SK-N-SH treated with all-trans-retinoic acid at 6 μM for 48 hours (cell line): ENCODE results near the gene CHMP4A.

Experiments
- CSDC2 ChIP-seq: fragments of 250-450 bp; sonication (Bioruptor Pico); IDR thresholded peaks from 2 replicates; pipeline ENCODE4 v1.5.0; 2020; ENCODE audit warnings: mild to moderate bottlenecking, moderate library complexity
- RARB ChIP-seq: fragments of 250-450 bp; sonication (Bioruptor Pico); IDR thresholded peaks from 2 replicates; pipeline ENCODE4 v1.8.0; 2021; ENCODE audit warnings: mild to moderate bottlenecking, moderate library complexity
- TSHZ2 ChIP-seq: fragments of 250-450 bp; sonication (Bioruptor Pico); IDR thresholded peaks from 2 replicates; pipeline ENCODE4 v1.5.0; 2020; ENCODE audit warnings: mild to moderate bottlenecking, moderate library complexity
- ZFP3 ChIP-seq: fragments of 250-450 bp; sonication (Bioruptor Pico); IDR thresholded peaks from 2 replicates; pipeline ENCODE4 v1.5.0; 2020; ENCODE audit warnings: mild to moderate bottlenecking, moderate library complexity
- ZFP30 ChIP-seq: fragments of 450-650 bp; formaldehyde crosslinking; IDR thresholded peaks from 2 replicates; pipeline ENCODE4 v1.5.0; 2022; ENCODE audit warnings: mild to moderate bottlenecking, moderate library complexity
- TF ChIP-seq, protein P1 (sequence below): fragments of 250-450 bp; sonication (Bioruptor Pico); IDR thresholded peaks from 2 replicates; pipeline ENCODE4 v1.8.0; 2020; ENCODE audit warnings: mild to moderate bottlenecking, moderate library complexity, borderline replicate concordance

DNA sequence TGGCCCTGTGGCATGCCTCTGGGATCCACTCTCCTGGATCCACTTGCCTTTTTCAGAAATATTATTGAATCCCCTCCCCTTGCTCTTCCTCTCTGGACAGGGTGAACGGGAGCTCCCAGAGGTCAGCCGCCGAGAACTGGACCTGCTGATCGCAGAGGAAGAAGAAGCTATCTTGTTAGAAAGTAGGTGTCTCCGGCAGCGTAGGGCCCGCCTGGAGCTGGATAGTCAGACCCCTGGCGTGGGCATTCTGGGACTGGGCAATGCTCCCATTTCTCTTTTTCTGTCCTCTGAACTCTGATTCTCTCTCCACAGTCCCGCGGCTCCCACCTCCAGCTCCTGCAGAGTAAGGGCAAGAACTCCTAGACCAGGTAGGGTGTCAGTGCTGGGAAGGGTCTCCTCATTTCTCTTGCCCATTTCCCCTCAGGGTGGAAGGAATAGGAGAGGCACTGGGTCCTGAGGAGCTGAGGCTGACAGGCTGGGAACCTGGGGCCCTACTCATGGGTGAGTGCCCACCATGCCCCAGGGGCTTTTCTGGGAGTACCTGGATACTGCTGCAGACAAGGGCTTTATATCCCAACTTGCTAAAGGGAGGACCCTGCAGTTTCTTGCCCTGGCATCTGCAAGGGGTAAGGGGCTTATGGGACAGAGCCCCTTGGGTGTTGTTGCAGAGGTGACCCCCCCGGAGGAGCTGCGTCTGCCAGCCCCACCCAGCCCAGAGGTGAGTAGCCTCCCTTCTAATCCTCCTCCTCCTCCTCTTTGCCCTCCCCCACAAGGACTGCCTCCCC lies 36.1 kb downstream of the CHMP4A start:
- TF ChIP-seq RARB (CRISPR knock-in tag) (no peak), CSDC2 (CRISPR knock-in tag) (no peak), ZFP30 (CRISPR knock-in tag) (no peak), TSHZ2 (CRISPR knock-in tag) (no peak), ZFP3 (CRISPR knock-in tag) (no peak)
- TF ChIP-seq, protein P1, sequence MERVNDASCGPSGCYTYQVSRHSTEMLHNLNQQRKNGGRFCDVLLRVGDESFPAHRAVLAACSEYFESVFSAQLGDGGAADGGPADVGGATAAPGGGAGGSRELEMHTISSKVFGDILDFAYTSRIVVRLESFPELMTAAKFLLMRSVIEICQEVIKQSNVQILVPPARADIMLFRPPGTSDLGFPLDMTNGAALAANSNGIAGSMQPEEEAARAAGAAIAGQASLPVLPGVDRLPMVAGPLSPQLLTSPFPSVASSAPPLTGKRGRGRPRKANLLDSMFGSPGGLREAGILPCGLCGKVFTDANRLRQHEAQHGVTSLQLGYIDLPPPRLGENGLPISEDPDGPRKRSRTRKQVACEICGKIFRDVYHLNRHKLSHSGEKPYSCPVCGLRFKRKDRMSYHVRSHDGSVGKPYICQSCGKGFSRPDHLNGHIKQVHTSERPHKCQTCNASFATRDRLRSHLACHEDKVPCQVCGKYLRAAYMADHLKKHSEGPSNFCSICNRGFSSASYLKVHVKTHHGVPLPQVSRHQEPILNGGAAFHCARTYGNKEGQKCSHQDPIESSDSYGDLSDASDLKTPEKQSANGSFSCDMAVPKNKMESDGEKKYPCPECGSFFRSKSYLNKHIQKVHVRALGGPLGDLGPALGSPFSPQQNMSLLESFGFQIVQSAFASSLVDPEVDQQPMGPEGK (CRISPR knock-in tag) = no peak
